Spleen (tissue), 7 donors: Measurements from ENCODE around the gene RRAD.

ENCODE experiments used
- CTCF ChIP-seq, 11 experiments: fragments of 200-600 bp in 7 of 11; fragments of 450-650 bp in 4 of 11; sonication (generic) in 4 of 11; IDR thresholded peaks in 8 of 11; conservative IDR thresholded peaks in 3 of 11; 1 replicate in 7 of 11; 2 replicates in 4 of 11; pipeline versions ENCODE4 v1.4.0 to v1.8.0; 2016 to 2021; ENCODE audit warnings: antibody characterized with exemption in 11 of 11, inconsistent platforms in 4 of 11, mild to moderate bottlenecking in 1 of 11
- POLR2A ChIP-seq, 3 donors: fragments of 450-650 bp; IDR thresholded peaks; one replicate each; pipeline ENCODE4 v1.5.1; 2017; ENCODE audit warnings: antibody characterized with exemption in 3 of 3, mild to moderate bottlenecking in 1 of 3
- POLR2AphosphoS5 ChIP-seq, 3 donors: sonication (generic); formaldehyde crosslinking; IDR thresholded peaks; one replicate each; pipeline ENCODE4 v1.5.1; 2017; ENCODE audit warnings: antibody characterized with exemption in 3 of 3
- donor health status: DM: no; HTN: no; CAD: no; lungs with moderate emphysema.
- donor health status: DM: no; HTN: no; CAD: no.
- donor health status: DM: no; HTN: no; CAD: no.

GRCh38 chr16:66926171-66926947, 1.0 kb upstream of the RRAD start:
- TF ChIP-seq POLR2A (IDR thresholded peaks at IDR 0.05) (no peak), CTCF (IDR thresholded peaks at IDR 0.05 in 8 of 11, conservative IDR thresholded peaks at IDR 0.05 in 3 of 11) (no peak), POLR2AphosphoS5 (IDR thresholded peaks at IDR 0.05) (no peak)
